GM18502 (cell line): ENCODE results near the gene KRTAP19-8.

Experiments used
- ATAC-seq: cut with Tn5 transposase; IDR thresholded peaks from one replicate; pipeline ENCODE4 v1.9.1; 2021; ENCODE audit warnings: mild to moderate bottlenecking; ENCODE audit not compliant: unreplicated experiment, poor library complexity

KRTAP19-8 gene, protein sequence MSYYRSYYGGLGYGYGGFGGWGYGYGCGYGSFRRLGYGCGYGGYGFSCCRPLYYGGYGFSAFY

DNA sequence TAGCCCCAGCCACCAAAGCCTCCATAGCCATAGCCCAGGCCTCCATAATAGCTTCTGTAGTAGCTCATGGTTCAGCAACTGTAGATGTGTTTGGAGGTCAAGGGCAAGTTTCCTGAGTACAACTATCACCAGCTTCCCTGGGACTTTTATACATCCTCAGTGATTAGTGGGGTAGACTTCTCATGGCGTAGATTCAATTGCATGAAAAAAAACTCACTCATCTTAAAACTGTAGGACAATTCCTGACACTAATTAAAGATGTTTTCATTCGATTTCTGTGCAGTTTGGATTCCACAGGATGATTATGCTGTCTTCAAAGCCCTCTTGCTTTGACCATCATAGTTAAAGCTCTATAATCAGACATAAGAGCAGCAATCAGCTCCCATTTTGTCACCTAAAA lies at the start of gene KRTAP19-8:
Gene KRTAP19-8, minus strand, starts transcription at position 101 of the 400 bp plus-strand sequence. Its CDS starts 33 bp downstream, at position 68.
- no peak for ATAC-seq

DNA sequence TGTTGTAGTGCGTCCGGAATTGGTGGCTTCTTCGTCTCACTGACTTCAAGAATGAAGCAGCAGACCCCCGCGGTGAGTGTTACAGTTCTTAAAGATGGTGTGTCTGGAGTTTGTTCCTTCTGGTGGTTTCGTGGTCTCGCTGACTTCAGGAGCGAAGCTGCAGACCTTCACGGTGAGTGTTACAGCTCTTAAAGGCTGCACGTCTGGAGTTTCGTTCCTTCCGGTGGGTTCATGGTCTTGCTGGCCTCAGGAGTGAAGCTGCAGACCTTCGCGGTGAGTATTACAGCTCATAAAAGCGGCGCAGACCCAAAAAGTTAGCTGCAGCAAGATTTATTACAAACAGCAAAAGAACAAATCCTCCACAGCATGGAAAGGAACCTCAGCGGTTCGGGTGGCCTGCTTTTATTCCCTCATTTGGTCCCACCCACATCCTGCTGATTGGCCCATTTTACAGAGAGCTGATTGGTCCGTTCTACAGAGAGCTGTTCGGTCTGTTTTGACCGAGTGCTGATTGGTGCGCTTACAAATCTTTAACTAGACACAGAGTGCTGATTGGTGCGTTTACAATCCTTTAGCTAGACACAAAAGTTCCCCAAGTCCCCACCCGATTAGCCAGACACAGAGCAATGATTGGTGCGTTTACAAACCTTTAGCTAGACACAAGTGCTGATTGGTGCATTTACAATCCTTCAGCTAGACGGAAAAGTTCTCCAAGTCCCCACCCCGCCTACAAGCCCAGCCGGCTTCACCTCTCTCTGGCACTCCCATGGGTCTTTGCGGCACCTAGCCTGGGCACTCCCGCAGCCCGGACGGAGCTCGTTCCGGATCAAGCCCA lies 49.6 kb upstream of the KRTAP19-8 start:
- ATAC-seq = no peak

DNA sequence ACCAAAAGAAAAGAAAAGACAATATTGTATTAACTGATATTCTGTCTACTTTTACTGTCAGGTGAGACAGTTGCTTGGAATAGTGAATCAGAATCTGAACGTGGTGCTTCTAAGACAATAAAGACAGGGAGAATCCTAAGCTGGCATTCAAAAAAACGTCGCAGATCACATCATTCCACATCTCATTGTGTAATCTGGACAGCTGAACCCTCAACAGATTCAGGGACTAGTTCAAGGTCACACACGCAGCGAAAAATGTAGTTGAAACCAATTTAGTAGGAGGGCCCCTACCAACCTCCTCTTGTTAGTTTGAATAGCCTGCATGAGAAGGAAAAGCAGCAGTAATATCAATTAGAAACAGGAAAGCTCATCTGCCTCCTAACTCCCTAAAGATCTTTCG lies 46.4 kb upstream of the KRTAP19-8 start:
- no peak for ATAC-seq

DNA sequence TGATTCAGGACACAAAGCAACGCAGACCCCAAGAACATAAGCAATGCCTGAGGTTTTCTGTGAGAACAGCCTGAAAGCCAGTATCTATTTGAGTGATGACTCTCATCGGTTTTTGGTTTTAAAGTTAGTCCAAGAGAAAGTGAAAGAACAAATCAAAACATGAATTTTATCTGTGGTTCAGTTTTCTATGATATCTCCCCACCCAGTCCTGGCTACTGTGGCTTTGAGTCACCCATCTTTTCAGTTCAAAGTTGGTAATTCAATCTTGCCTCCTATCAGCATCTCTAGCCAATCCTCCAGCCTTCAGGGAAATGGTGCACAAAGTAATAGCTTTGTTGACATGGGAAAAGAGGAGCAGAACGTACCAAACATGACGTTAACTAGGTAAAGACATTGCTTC lies 40.5 kb upstream of the KRTAP19-8 start:
- ATAC-seq = peak; percentile 89

DNA sequence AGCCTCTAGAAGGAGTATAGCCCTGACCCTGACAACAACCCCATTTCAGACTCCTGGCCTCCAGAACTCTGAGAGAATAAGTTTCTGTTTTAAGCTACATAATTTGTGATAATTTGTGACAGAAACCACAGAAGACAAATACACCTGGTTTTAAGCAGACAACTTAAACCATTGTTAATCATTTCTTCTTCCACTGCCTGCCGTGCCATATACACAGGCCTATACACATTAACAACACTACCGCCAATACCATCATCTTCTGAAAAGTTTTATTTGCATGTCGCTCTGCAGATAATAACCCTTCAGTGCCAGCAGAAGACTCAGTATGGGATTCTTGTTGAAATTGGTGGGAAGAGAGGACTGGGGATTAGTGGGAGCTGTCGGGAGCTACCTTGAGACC lies 39.9 kb upstream of the KRTAP19-8 start:
- ATAC-seq = no peak

DNA sequence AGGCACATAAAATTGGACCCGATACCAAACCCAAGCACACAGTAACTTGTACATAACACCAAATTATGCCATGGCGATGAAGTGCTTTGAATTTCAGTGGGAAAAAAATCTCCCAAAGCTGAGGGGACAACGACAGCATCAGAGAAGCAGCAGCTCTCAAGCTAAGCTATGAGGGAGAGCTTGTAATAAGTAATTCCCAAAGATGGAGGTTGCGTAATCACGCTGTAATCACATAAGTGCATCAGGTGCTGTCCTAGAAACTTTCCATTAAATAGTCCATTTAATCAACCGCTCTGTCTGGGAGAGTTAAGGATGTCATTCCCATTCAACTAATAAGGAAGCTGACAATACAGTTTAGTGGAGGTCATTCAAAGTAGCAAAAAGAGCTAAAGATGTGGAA lies 37.6 kb upstream of the KRTAP19-8 start:
- ATAC-seq = no peak

DNA sequence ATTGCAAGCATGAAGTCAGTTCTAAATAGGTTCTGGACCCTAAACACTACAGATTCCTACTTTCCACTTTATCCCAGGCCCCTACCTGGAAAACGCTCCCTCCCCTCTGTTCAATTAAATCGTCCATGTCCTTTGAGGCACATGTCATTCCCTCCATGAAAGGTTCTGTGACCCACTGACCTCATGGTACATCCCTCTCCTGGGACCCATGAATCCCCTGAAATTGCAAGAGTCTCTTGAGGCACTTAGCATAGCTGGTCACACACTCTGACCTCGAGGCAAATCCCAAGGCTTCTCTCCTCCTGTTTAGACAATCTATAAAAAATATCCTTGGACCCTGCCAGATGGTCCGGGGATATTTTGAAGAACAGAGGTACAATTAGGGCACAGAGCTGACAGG lies 34.3 kb upstream of the KRTAP19-8 start:
- no peak for ATAC-seq

DNA sequence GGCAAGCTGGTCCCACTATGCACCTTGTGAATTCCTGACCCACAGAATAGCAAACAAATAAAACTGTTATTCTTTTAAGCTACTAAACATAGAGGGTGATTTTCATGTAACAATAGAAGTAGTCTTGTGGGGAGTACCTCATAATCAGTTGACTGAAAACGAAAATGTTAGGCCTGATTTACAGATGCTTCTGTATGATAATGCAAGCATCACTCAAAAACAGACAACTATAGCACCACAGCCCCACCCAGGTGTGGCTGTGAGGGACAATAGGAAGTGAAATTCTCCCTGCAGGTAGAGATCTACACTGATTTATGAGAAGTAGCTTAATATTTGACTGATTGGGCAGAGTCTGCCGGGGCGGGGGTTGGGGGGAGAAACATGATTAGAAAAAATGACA lies 26.5 kb upstream of the KRTAP19-8 start:
- ATAC-seq = peak; percentile 86

DNA sequence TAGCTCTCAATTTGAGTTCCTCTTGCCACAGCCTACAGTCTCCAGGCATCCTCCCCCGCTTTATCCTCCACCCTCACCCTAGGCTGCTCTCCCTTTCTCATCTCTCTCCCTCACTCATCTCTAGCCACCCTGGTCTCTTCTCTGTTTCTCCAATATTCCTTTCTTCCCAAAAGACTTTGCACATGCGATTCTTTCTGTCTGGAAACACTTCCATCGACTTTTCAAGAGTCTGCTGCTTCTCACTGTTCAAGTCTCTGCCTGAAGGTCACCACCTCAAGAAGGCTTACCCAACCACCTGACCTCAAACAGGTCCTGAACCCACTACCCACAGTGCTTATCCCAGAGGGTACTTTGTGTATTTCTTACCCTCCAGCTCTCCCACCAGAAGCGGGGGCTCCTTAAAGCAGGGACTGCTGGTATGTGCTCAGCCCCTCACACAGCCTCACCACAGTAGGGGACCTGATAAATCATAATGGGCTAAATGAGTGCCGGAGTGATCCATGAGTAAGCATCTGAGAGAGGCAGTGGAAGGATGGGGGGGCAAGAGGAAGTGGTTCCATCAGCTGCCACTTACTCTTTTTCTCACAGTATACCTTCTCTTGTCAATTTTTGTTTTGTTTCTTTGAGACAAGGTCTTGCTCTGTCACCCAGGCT lies 14.3 kb upstream of the KRTAP19-8 start:
- no peak for ATAC-seq

DNA sequence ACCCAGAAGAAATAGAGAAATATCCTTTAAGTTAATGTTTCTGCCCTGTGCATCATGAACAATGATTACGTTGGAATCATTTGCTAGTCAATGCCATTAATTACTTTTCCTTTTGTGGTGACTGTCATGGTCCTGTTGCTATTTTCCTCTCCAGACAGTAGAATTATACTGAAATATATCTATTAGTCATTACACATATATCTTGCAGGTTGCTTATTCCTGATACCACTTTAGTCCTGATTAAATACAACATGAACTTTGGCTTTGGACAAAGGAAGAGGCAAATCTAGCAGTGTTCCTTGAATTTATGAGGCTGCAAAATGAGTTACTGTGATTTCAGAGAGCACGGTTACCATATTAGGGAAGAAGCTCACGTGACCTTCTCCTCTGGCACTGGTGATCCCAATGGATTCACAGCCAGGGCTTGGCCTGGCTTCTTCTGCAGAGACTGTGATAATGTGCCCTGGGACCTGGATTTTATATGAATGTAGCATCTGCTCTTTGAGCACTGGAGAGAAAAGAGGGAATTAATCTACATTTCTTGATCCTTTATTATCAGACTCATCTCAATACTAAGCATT lies 12.4 kb upstream of the KRTAP19-8 start:
- no peak for ATAC-seq

DNA sequence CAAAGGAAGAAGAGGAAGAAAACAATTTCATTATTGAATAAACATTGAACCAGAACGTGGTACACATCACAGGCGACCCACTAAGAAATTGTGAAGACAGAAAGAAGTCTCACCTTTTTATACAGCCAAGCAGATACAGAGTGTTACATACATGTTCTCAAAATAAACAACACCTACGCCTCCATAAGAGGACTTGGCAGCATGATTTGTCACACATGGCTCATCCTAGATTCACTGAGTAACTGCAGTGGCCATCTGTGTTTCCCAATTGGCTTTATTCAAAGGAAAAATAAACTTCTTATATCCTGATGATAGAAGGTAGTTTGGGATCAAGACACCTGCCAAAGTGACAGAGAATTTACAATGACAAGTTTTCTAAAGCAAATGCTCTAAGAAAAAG lies 7.6 kb upstream of the KRTAP19-8 start:
- ATAC-seq = no peak

DNA sequence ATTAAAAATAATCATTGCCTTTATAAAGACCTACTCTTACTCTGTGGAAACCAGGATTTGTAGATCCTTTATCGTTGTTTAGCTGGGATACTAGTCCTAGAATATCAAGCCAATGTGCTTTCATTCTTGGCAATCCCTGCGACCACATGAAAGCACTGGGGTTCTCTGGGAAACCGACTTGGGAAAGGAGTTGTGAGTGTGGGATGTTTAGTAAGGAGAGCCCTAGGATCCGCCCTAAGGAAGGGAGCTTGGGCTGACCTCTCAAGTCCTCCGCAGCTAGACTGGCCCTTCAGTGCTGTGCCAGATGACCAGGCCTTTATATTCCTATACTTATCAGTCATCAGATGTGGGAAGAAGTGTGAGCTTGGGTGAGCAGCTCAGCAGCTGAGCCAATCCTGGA lies 5.2 kb upstream of the KRTAP19-8 start:
- no peak for ATAC-seq

DNA sequence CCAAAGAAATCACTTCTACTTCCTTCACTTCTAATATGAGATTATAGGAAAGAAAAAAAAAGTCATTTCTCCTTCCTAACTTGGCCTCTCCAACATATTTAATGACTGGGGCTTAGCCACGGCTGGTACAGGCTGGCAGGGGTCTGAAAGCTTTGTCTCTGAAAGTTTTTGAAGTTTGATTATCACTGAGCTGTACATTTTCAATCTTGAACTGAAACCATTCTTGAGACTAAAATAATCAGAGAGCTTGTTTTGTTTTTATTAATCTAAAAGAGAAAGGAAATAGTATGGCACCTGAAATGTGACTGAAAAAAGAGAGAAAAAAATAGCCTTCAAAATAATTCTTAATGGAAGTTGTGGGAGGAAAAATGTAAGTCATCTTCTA lies 3.8 kb upstream of the KRTAP19-8 start:
- peak; percentile 55 for ATAC-seq

DNA sequence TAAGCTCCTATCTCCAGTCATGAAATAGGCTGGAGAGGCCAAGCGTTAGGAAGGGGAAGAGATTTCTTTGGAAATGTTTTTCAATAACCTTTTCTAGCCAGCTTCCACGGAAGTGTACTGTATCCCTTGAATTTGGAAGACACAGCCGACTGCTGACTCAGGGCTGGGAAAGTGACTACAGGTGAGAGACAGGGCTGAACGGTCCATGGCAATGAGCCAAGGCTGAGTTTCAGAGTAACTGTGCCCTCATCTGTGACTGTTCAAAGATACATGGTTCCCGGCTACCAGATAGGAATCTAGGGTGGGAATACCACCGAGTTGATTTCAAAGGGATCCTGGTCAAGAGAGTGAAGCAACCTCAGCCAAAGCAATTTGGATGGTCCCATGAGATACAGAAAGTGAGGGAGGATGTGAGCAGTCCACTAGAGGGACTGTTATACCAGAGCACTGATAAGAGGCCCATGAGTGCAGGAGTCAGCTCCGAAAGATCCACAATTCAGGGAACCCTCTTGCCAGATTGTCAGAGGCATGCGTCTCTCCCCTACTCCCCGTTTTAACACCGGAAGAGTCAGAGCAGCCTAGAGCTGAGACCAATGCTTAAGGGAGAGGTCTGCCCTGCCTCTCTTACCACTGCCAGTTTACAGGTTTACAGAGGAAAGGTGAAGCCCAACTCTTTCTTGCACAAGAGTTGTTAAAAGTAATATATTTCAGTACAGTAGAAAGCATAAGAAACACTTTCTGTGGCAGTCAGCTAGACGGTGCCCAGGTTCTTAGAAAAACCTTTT lies 3.2 kb upstream of the KRTAP19-8 start:
- ATAC-seq = peak; percentile 52

DNA sequence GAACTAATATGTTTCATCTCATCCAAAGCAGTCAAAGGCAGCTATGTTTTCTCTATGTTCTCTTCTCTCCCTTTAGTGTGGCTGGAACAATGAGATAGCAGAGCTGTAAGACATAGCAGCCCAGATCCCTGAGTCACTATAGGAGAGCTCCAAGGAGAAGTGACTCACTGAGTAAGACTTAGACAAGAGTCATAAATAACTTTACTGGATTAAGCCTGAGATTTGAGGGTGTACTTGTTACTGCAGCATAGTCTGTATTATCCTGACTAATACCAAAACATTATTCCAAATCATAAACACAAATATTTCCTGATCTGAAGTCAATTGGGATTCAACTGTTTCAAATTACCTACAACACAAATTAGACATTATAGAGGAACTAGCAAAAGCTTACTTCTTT lies 3.9 kb downstream of the KRTAP19-8 start:
- ATAC-seq = no peak

DNA sequence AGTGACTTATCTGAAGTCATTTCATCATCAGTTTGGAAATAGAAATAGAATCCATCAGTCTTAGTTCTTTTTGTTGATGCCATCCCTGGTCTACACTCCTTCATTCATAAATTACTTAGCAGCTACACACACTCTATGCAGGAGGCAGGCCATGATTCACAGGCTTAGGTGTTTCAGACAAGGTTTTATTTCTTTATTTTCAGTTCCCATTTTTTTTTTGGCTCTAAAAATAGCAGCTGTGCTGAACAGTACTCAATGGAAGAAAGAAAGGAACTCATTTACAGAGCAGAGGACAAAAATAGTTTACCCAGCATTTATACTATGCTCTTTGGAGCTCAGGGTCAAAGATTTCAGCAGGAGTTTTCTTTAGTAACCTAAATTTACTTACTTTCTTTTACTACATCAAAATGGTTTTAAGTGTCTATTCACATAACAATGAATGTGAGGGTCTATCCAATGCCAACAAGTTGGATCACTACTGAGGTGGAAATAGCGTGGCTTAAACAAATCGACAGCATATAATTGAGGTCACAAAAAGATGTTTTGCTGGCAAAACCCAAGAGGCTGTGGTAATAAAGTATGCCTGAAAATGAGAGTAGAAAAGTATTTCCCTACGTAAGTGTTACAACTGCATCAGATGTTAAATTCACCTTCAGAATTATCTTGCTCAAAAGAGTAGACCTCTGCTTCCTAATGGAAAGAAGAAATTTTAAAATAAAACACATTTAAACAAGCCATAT lies 7.7 kb downstream of the KRTAP19-8 start:
- ATAC-seq = peak; percentile 89

DNA sequence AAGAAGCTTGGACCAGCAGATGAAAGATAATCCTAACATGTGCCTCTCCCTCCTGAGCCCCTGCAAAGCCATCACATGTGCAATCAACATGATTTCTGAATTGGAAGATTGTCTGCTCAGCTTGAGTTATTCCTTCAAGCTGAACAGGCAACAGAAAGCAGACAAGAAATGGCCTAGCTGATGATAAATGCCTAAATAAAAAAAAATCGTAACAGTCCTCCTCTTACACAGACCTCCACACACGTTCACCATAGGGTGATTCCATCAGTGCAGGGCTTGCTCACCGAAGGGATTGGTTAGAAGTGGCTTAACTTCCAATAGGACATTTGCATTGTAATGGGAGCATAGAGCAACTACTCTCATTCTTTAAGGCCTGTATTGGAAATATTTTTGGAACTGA lies 14.6 kb downstream of the KRTAP19-8 start:
- ATAC-seq = no peak

DNA sequence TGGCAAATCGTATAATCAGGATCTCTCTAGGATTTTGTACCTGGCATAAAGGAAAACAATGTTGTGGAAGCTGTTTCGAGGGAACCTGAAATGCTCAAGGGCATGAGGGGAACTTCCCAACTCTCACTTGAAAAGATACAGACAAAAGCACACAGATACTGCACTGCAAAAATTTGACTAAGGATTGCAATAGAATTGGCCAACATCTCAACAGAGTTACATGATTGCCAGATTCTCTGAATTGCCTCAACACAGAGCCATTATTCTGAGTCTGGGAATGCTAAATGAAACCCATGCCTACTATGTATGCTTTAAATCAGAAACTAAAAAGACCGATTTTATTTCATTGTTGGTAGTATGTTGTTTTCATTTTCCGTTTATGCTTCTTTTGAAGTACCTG lies 16.0 kb downstream of the KRTAP19-8 start:
- ATAC-seq = no peak

DNA sequence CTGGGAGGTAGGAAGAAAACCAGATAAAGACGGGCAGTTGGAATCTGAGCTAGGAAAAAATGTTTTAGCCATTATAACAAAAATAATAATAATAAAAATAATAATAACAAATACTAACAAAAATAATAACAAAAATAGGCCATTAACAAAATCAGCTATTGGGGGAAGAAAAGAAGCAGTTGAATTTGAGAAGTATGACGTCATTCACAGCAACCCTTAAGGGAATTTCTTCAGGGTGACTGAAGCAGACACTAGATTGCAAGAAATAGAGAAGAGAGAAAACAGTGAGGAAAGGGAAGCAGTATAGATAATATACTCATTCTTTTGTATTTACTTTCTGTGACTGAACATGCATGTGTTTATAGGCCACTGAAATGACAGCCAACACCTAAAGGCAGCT lies 20.0 kb downstream of the KRTAP19-8 start:
- ATAC-seq = no peak

DNA sequence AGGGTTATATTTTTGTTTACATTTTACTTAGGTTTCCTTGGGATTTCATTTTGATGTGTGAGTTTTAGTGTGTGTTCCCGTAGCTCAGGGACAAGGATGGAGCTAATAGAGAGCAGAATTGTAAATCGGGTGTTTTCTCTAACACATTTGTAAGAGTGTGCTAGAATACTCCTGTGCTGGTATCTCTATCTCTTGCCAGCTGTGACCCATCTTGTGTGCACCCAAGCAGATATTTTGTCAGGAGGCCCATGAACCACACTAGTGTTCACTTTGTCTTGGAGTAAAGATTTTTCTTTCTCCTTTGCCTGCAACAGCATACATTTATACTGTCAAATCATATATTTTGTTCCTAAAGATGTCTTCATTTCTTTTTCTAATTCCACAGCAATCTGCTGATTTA lies 23.4 kb downstream of the KRTAP19-8 start:
- ATAC-seq = no peak
